Astrocyte (in vitro differentiated cells and primary cell): ENCODE results near the gene GRIN3B. TPM values are rescaled to one million over a fixed set of nuclear protein-coding genes. Genes with fewer than 3 reads are reported as not detected.

Source experiments
- DNase-seq: peaks from one replicate; pipeline ENCODE4 v3.0.0-alpha.2; 2010; ENCODE audit warnings: low read depth
- FAIRE-seq: peaks from 2 replicates; lab custom pipeline; 2011; peaks lifted over from hg19 to GRCh38; lab: Jason Lieb, UNC
- H2AFZ ChIP-seq: 2 replicates; pipeline ENCODE4 v1.6.0; 2012; ENCODE audit warnings: low read depth, low read length, inconsistent platforms
- H3K27ac ChIP-seq: 2 replicates; pipeline ENCODE4 v1.5.1; 2011; ENCODE audit warnings: low read depth, low read length, inconsistent platforms
- H3K27me3 ChIP-seq: 2 replicates; pipeline ENCODE4 v1.6.0; 2011; ENCODE audit warnings: low read length, inconsistent platforms; ENCODE audit not compliant: insufficient read depth
- H3K36me3 ChIP-seq: 2 replicates; pipeline ENCODE4 v1.5.1; 2011; ENCODE audit warnings: low read length, inconsistent platforms; ENCODE audit not compliant: insufficient read depth
- H3K4me1 ChIP-seq: 2 replicates; pipeline ENCODE4 v1.5.1; 2011; ENCODE audit warnings: low read length, inconsistent platforms; ENCODE audit not compliant: insufficient read depth
- H3K4me2 ChIP-seq: 2 replicates; pipeline ENCODE4 v1.6.0; 2012; ENCODE audit warnings: low read length, inconsistent platforms
- H3K4me3 ChIP-seq: 2 replicates; pipeline ENCODE4 v1.5.1; 2011; ENCODE audit warnings: low read depth, mild to moderate bottlenecking, low read length, inconsistent platforms; ENCODE audit not compliant: insufficient read depth
- H3K79me2 ChIP-seq: 2 replicates; pipeline ENCODE4 v1.6.0; 2012; ENCODE audit warnings: mild to moderate bottlenecking, low read length, inconsistent platforms; ENCODE audit not compliant: insufficient read depth
- H3K9ac ChIP-seq: 2 replicates; pipeline ENCODE4 v1.6.0; 2012; ENCODE audit warnings: mild to moderate bottlenecking, low read length, inconsistent platforms
- H3K9me3 ChIP-seq: 2 replicates; pipeline ENCODE4 v1.5.1; 2012; ENCODE audit warnings: low read depth, mild to moderate bottlenecking, low read length, inconsistent platforms; ENCODE audit not compliant: insufficient read depth
- H4K20me1 ChIP-seq: 2 replicates; pipeline ENCODE4 v1.6.0; 2012; ENCODE audit warnings: low read length, inconsistent platforms; ENCODE audit not compliant: insufficient read depth
- H3K27ac Mint-ChIP-seq: one replicate; pipeline ENCODE4 v1.8.0; 2021; ENCODE audit warnings: mild to moderate bottlenecking, mixed read lengths; ENCODE audit not compliant: unreplicated experiment
- H3K27me3 Mint-ChIP-seq: one replicate; pipeline ENCODE4 v1.8.0; 2021; ENCODE audit warnings: low read depth, mixed read lengths; ENCODE audit not compliant: unreplicated experiment
- H3K36me3 Mint-ChIP-seq: one replicate; pipeline ENCODE4 v1.8.0; 2021; ENCODE audit warnings: low read depth, mixed read lengths; ENCODE audit not compliant: unreplicated experiment
- H3K4me1 Mint-ChIP-seq: one replicate; pipeline ENCODE4 v1.8.0; 2021; ENCODE audit warnings: low read depth, mixed read lengths; ENCODE audit not compliant: unreplicated experiment
- H3K4me3 Mint-ChIP-seq: one replicate; pipeline ENCODE4 v1.8.0; 2021; ENCODE audit warnings: mild to moderate bottlenecking, moderate library complexity, mixed read lengths; ENCODE audit not compliant: unreplicated experiment
- H3K9me3 Mint-ChIP-seq: one replicate; pipeline ENCODE4 v1.8.0; 2021; ENCODE audit warnings: mild to moderate bottlenecking, mixed read lengths; ENCODE audit not compliant: unreplicated experiment
- CTCF ChIP-seq: IDR thresholded peaks from 2 replicates; pipeline ENCODE4 v1.5.1; 2011; ENCODE audit warnings: low read depth, mild to moderate bottlenecking, inconsistent platforms, low read length, moderate library complexity; ENCODE audit not compliant: insufficient read depth
- EZH2 ChIP-seq: IDR thresholded peaks from 2 replicates; pipeline ENCODE4 v1.6.1; 2012; ENCODE audit warnings: mild to moderate bottlenecking, low read length, inconsistent platforms; ENCODE audit not compliant: insufficient read depth
- total RNA-seq: library from RNA; stranded (reverse); gene quantifications from 2 replicates; pipeline ENCODE4 v1.2.1, GENCODE V29; 2021

Gene GRIN3B
- total RNA-seq, 1 donor from 2014 or later: 2.7 TPM

- Mint-ChIP-seq H3K36me3 (no peaks in the 10 kb centered on the region), H3K27ac (peak overlapping the region; percentile 78), H3K4me1 (peaks cover 22% of the 10 kb centered on the region), H3K4me3 (peak overlapping the region; percentile 75), H3K9me3 (no peaks in the 10 kb centered on the region), H3K27me3 (no peaks in the 10 kb centered on the region)
- Histone ChIP-seq H4K20me1 (peaks cover 78% of the 10 kb centered on the region), H3K36me3 (no peaks in the 10 kb centered on the region), H2AFZ (no peak overlapping the region), H3K9me3 (no peaks in the 10 kb centered on the region), H3K4me1 (peaks cover 34% of the 10 kb centered on the region), H3K9ac (peak overlapping the region; percentile 51), H3K27ac (peak overlapping the region; percentile 48), H3K4me2 (peak overlapping the region; percentile 70), H3K27me3 (no peaks in the 10 kb centered on the region), H3K4me3 (peak overlapping the region; percentile 15), H3K79me2 (peaks cover 82% of the 10 kb centered on the region)
- TF ChIP-seq EZH2 (no peak), CTCF (no peak)
- FAIRE-seq (no peak), DNase-seq (peak; percentile 76)
Measured at GRCh38 chr19:1016647-1017114, 16.5 kb downstream of the GRIN3B start.

- Mint-ChIP-seq H3K4me1 (peaks cover 22% of the 10 kb centered on the region), H3K9me3 (no peaks in the 10 kb centered on the region), H3K4me3 (peak overlapping the region; percentile 75), H3K27ac (peak overlapping the region; percentile 78), H3K27me3 (no peaks in the 10 kb centered on the region), H3K36me3 (no peaks in the 10 kb centered on the region)
- TF ChIP-seq CTCF: no peak
- TF ChIP-seq EZH2: no peak
- H3K27me3 ChIP-seq: no peaks in the 10 kb centered on the region
- peaks cover 82% of the 10 kb centered on the region for H3K79me2 ChIP-seq
- DNase-seq (no peak), FAIRE-seq (no peak)
- H3K4me1 ChIP-seq: peaks cover 34% of the 10 kb centered on the region
- peaks cover 78% of the 10 kb centered on the region for H4K20me1 ChIP-seq
- H3K9me3 ChIP-seq: no peaks in the 10 kb centered on the region
- no peak overlapping the region for H2AFZ ChIP-seq
- peak overlapping the region; percentile 15 for H3K4me3 ChIP-seq
- peak overlapping the region; percentile 51 for H3K9ac ChIP-seq
- H3K4me2 ChIP-seq: peak overlapping the region; percentile 70
- no peaks in the 10 kb centered on the region for H3K36me3 ChIP-seq
- H3K27ac ChIP-seq: peak overlapping the region; percentile 48
Measured at GRCh38 chr19:1017115-1017905, 17.1 kb downstream of the GRIN3B start.

GRCh38 chr19:1017906-1018305, 17.7 kb downstream of the GRIN3B start:
- Mint-ChIP-seq H3K4me3 (peak overlapping the region; percentile 50), H3K27me3 (no peaks in the 10 kb centered on the region), H3K9me3 (no peaks in the 10 kb centered on the region), H3K4me1 (peaks cover 22% of the 10 kb centered on the region), H3K27ac (no peak overlapping the region), H3K36me3 (no peaks in the 10 kb centered on the region)
- H3K4me3 ChIP-seq: no peak overlapping the region
- FAIRE-seq (no peak), DNase-seq (no peak)
- no peak overlapping the region for H3K27ac ChIP-seq
- H3K4me1 ChIP-seq: peaks cover 34% of the 10 kb centered on the region
- H3K79me2 ChIP-seq: peaks cover 81% of the 10 kb centered on the region
- no peaks in the 10 kb centered on the region for H3K36me3 ChIP-seq
- TF ChIP-seq EZH2 (no peak), CTCF (no peak)
- H3K27me3 ChIP-seq: no peaks in the 10 kb centered on the region
- peaks cover 77% of the 10 kb centered on the region for H4K20me1 ChIP-seq
- peak overlapping the region; percentile 51 for H3K9ac ChIP-seq
- no peaks in the 10 kb centered on the region for H3K9me3 ChIP-seq
- no peak overlapping the region for H2AFZ ChIP-seq
- peak overlapping the region; percentile 70 for H3K4me2 ChIP-seq
